Left lung (tissue), 10 donors: ENCODE measurements around the gene C10orf90. TPM values are rescaled to one million over a fixed set of nuclear protein-coding genes. Genes with fewer than 3 reads are reported as not detected.

ENCODE experiments used
- ATAC-seq: fragments of 200-7000 bp; cut with Tn5 transposase; one replicate; pipeline ENCODE4 v1.9.1; 2020; ENCODE audit warnings: moderate library complexity
- DNase-seq, 4 donors: peaks; one replicate each; pipeline ENCODE4 v3.0.0-alpha.2; 2013 to 2020
- H3K27ac ChIP-seq, 2 donors: fragments of 200-600 bp; sonication (generic) in 1 of 2; one replicate each; pipeline versions ENCODE4 v1.5.0 to v1.8.0; 2020 to 2021
- H3K27me3 ChIP-seq, 2 donors: fragments of 200-600 bp; sonication (generic) in 1 of 2; one replicate each; pipeline versions ENCODE4 v1.5.0 to v1.8.0; 2020 to 2021
- H3K36me3 ChIP-seq, 2 donors: fragments of 200-600 bp; sonication (generic) in 1 of 2; one replicate each; pipeline versions ENCODE4 v1.5.0 to v1.8.0; 2020 to 2021
- H3K4me1 ChIP-seq, 2 donors: fragments of 200-600 bp; one replicate each; pipeline ENCODE4 v1.8.0; 2021
- H3K4me3 ChIP-seq, 2 donors: fragments of 200-600 bp; sonication (generic) in 1 of 2; one replicate each; pipeline versions ENCODE4 v1.5.0 to v1.8.0; 2020 to 2021; ENCODE audit warnings: mild to moderate bottlenecking in 1 of 2
- H3K9me3 ChIP-seq, 2 donors: fragments of 200-600 bp; sonication (generic) in 1 of 2; one replicate each; pipeline versions ENCODE4 v1.5.0 to v1.8.0; 2020 to 2021
- intact Hi-C, 2 donors: fragments of 100-400 bp; cut with DNase I; formaldehyde crosslinking; loops; one replicate each; pipeline versions ENCODE4 v1.11.2 to v1.14.2; 2022
- polyA plus RNA-seq, 6 donors: library from polyadenylated mRNA; unstranded; fragments of 120-200 nt; gene quantifications; one replicate each; pipeline ENCODE4 v1.2.1, GENCODE V29; 2013; ENCODE audit not compliant: insufficient read length in 6 of 6
- total RNA-seq, 2 donors: library from RNA; stranded (reverse); fragmentation: NEBNext Ultra II Directional; extraction: Animal tissue kit (Norgen Biotek cat#: 25700); gene quantifications; one replicate each; pipeline ENCODE4 v1.2.1, GENCODE V29; 2021
- TF ChIP-seq, protein P1 (sequence below), 2 donors: fragments of 200-600 bp; sonication (generic) in 1 of 2; IDR thresholded peaks; one replicate each; pipeline versions ENCODE4 v1.5.0 to v1.8.0; 2021; ENCODE audit warnings: antibody characterized with exemption in 2 of 2
- donor health status: DM: no; HTN: yes; CAD: no.
- donor health status: DM: no; HTN: no; CAD: no.

C10orf90 gene
- total and polyA plus RNA-seq, 8 donors, result 12.6 to 29.8 (median 20.5) TPM; not detected in 2

DNA sequence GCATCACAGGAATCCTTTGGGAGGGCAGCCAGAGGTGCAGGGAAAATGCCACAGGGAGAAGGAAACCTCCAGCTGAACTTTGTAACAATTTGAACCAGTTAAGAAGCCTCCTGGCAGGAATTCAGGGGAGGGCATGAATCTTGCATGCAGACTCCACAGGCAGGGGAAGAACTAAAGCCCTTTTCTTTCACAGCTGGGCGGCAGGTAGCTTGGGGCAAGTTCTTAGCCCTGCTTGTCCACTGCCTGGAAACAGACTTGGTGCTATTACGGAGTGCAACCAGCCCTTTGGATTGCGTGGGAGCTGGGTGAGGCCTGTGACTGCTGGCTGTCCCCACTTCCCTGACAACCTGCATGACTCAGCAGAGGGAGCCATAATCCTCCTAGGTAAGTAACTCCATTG lies 230.6 kb downstream of the C10orf90 start:
- H3K27me3 ChIP-seq, result no peaks in the 10 kb centered on the region
- H3K36me3 ChIP-seq, result no peaks in the 10 kb centered on the region
- intact Hi-C loops, result no loop called here
- no peak overlapping the region for H3K4me3 ChIP-seq
- H3K4me1 ChIP-seq, result no peaks in the 10 kb centered on the region
- no peak overlapping the region for H3K27ac ChIP-seq
- TF ChIP-seq, protein P1, sequence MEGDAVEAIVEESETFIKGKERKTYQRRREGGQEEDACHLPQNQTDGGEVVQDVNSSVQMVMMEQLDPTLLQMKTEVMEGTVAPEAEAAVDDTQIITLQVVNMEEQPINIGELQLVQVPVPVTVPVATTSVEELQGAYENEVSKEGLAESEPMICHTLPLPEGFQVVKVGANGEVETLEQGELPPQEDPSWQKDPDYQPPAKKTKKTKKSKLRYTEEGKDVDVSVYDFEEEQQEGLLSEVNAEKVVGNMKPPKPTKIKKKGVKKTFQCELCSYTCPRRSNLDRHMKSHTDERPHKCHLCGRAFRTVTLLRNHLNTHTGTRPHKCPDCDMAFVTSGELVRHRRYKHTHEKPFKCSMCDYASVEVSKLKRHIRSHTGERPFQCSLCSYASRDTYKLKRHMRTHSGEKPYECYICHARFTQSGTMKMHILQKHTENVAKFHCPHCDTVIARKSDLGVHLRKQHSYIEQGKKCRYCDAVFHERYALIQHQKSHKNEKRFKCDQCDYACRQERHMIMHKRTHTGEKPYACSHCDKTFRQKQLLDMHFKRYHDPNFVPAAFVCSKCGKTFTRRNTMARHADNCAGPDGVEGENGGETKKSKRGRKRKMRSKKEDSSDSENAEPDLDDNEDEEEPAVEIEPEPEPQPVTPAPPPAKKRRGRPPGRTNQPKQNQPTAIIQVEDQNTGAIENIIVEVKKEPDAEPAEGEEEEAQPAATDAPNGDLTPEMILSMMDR (IDR thresholded peaks at IDR 0.05), result no peak
- H3K9me3 ChIP-seq, result peaks cover 0 to 3% of the 10 kb centered on the region in 2 donors
- ATAC-seq (no peak), DNase-seq (no peak)

DNA sequence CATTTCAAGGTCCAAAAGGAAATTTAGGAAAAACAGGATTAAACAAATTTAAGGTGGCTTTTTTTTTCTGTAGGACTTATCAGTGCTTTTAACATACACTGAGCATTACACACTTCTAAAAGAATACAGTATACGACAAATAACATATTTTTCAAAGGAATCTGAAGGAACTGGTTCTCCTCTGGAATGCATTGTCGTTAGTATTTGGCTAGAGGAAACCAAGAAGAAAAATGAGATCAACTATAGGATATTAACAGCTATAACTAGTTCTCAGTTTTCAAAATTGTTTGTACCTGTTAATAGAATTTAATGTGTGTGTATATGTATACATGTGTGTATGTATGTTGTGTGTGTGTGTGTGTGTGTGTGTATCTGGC lies 232.1 kb downstream of the C10orf90 start:
- no peak overlapping the region for H3K27ac ChIP-seq
- DNase-seq (no peak), ATAC-seq (no peak)
- H3K27me3 ChIP-seq, result no peaks in the 10 kb centered on the region
- peaks cover 0 to 3% of the 10 kb centered on the region in 2 donors for H3K9me3 ChIP-seq
- TF ChIP-seq, protein P1 (IDR thresholded peaks at IDR 0.05), result no peak
- intact Hi-C loops, result no loop called here
- H3K4me1 ChIP-seq, result no peaks in the 10 kb centered on the region
- H3K4me3 ChIP-seq, result no peak overlapping the region
- no peaks in the 10 kb centered on the region for H3K36me3 ChIP-seq

DNA sequence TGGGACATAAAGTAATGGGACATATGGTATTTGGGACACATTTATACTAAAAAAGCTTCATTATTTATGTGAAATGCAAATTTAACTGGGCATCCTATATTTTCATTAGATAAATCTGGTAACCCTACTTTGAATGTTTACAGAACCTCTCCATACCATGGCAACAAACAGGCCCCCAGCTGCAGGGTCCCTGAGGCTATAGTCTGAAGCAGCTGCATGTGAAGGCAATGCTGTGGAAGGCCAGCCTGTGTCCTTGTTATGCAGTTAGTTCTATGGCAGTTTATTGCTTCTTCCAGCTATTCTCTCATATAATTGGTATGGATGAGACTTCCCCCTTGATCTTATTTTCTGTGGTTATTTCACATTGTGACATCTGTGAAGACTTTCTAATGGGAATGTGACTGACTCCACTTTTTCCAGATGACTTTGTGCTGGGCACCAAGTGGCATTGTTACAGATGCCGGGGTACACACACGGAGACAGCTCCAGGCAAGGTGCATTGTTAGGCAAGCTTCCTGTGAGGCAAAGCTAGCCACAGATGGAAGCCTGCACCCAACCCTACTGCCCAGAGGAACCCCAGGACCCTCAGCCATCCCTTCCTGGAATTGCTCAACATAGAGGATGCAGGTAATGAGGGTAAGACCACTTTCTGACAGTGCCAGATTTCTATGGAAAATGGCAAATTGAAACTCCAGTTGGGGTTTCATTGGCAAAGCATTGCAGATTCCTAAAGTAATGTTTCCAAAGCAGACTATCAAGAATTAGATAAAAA lies 232.7 kb downstream of the C10orf90 start:
- Histone ChIP-seq H3K4me3 (no peak overlapping the region), H3K4me1 (no peaks in the 10 kb centered on the region), H3K9me3 (peaks cover 0 to 3% of the 10 kb centered on the region in 2 donors), H3K27ac (no peak overlapping the region), H3K36me3 (no peaks in the 10 kb centered on the region), H3K27me3 (no peaks in the 10 kb centered on the region)
- ATAC-seq (no peak), DNase-seq (no peak)
- intact Hi-C loops, result no loop called here
- TF ChIP-seq, protein P1 (IDR thresholded peaks at IDR 0.05), result no peak

DNA sequence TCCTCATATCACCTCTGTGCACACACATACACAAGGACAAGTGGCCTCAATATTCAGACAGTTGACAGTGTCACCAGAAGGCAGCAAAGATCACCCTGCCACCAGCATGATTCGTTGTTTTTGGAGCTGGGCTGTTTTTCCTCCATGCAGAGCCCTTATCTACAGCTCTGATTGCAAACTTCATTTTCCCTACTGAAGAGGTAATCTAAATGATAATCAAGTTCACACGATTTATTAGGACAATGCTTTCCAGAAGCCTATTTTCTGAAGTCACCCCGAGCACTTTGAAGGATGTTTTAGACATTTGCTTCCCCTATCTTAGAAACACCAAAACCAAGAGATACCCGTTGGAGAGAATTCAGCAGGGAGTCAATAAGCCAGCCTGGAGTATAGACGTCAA lies 236.3 kb downstream of the C10orf90 start:
- TF ChIP-seq, protein P1 (IDR thresholded peaks at IDR 0.05), result no peak
- intact Hi-C loops, result no loop called here
- DNase-seq, result no peak

DNA sequence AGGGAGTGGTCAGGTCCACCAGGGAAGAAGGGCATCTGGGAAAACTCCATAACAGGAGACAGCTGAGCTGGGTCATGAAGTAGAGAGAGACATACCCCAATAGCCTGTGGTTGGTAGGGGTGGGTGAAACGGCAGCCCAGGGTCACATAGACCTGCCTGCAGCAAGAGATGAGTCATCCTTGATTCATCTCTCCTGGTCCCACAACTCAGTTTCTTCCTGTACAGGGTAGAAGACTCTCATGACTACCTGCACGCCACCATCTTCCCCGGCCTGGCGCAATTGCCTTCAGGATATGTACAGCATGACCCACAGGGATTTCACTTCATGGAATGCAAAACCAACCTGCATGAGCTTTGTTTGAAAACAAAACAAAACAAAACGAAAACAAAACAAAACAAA lies 237.1 kb downstream of the C10orf90 start:
- no peak for ATAC-seq
- TF ChIP-seq, protein P1 (IDR thresholded peaks at IDR 0.05), result no peak
- H3K27me3 ChIP-seq, result no peaks in the 10 kb centered on the region

More for the DNA sequence above, 236.3 kb downstream of the C10orf90 start:
- H3K9me3 ChIP-seq, result no peaks in the 10 kb centered on the region
- no peak overlapping the region for H3K27ac ChIP-seq
- no peaks in the 10 kb centered on the region for H3K36me3 ChIP-seq
- no peak for ATAC-seq
- no peaks in the 10 kb centered on the region for H3K27me3 ChIP-seq
- H3K4me1 ChIP-seq, result no peaks in the 10 kb centered on the region
- no peak overlapping the region for H3K4me3 ChIP-seq

More for the DNA sequence above, 237.1 kb downstream of the C10orf90 start:
- H3K36me3 ChIP-seq, result no peaks in the 10 kb centered on the region
- DNase-seq, result no peak
- H3K9me3 ChIP-seq, result no peaks in the 10 kb centered on the region
- no peak overlapping the region for H3K4me3 ChIP-seq
- H3K4me1 ChIP-seq, result no peaks in the 10 kb centered on the region
- intact Hi-C loops, result no loop called here
- no peak overlapping the region for H3K27ac ChIP-seq
